PC-3 (cell line): ENCODE results near the gene ZBTB46.

Experiments
- CTCF ChIP-seq: fragments of 300-600 bp; sonication (generic); conservative IDR thresholded peaks from 2 replicates; pipeline ENCODE4 v1.5.1; 2017; ENCODE audit warnings: antibody characterized with exemption, low read depth, mild to moderate bottlenecking, low read length
- EZH2 ChIP-seq: fragments of 300-600 bp; sonication (generic); IDR thresholded peaks from one replicate; pipeline ENCODE4 v1.6.1; 2017; ENCODE audit warnings: antibody characterized with exemption, mild to moderate bottlenecking, low read length; ENCODE audit not compliant: unreplicated experiment

- TF ChIP-seq CTCF = no peak
- no peak for TF ChIP-seq EZH2
Observed at GRCh38 chr20:63745424-63745805, 85.6 kb downstream of the ZBTB46 start.
